Cortex of kidney (tissue), 1 donor: ENCODE measurements around the gene SLC1A2.

Experiments
- DNase-seq: peaks from one replicate; lab custom pipeline; 2025; lab: John Stamatoyannopoulos, UW

SLC1A2 gene

DNA sequence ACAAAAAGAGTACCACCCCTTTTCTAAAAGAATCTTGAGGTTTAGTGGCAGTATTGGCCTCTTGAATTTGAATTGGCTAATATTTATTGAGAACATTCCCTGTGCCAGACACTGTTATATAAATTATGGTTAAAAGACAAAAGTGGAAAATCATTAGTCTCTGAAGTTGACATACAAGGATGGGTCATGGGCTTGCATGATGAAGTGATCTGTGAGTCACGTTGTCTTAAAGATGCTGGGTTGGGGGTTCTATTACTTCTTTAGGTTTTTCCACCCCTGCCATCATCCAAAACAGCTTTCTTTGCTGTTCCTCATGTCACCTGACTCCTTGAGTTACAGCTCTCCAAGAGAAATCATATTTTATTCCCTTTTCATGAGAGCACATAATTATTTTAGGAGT is 195.4 kb downstream of the SLC1A2 start:
- DNase-seq, result no peak

DNA sequence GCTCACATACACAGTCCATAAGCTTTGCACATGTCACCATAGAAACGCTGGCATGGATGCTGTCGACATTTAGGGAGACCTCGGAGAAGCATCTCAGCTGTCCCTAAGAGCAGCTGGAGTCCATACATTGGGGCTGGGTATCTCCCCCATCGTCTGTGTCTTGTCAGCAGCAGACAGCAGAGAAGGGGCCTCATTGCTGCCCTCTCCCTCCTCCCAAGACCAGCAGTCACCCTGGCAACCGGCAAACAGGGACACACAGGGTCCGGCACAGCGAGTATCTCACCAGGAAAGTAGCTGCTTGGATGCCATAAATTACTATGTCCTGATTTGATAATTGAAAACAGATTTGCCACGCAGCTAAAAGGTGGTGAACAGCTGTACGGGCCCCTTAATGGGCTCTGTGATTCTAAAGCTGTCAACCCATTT is 196.0 kb downstream of the SLC1A2 start:
- no peak for DNase-seq

DNA sequence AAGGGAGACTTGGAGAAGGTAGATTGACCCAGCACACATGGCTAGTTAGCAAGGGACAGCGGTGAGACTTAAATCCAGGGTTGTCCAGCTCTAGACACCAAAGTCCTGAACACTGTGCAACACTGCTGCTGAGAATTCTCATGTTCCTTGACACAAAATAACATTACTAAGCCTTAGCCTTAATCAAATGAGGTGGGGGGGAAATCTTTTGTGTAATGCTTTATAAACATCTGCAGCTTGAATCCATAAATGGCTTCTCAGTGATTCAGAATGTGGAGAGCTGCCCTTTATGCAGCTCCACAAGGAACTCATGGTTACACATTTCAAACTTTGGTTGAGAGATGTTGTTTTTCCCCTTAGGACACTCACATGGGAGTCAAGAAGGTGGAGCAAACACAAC is 200.4 kb downstream of the SLC1A2 start:
- no peak for DNase-seq

- no peak for DNase-seq
These were observed 202.2 kb downstream of the SLC1A2 start for GRCh38 chr11:35216962-35217678.

GRCh38 chr11:35215945-35216344 is 203.4 kb downstream of the SLC1A2 start:
- no peak for DNase-seq

GRCh38 chr11:35214792-35215193 is 204.6 kb downstream of the SLC1A2 start:
- no peak for DNase-seq

DNA sequence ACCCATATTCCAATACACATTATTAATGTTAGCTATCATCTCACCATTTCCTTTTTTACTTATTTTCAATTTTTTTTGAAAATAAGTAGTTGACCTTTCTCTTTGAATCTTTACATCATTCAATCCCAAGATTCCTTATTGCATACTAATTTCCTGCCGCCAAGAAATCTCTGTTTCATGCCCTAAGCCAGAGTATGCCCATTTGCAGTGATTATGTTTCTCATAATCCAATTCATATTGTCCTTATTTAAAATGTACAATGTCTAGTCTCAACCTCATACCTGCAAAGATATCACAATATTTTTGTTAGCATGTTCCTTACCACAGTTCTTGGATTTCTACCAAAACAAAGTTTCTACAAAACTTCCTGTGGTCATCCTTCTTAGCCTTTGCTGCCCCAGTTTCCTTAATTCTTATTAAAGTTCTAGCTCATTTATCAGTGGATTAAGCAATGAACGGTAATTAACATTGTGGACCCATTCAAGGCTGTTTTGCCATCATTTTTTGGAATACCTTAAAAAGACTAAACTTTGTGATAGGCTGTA is 205.1 kb downstream of the SLC1A2 start:
- no peak for DNase-seq

DNA sequence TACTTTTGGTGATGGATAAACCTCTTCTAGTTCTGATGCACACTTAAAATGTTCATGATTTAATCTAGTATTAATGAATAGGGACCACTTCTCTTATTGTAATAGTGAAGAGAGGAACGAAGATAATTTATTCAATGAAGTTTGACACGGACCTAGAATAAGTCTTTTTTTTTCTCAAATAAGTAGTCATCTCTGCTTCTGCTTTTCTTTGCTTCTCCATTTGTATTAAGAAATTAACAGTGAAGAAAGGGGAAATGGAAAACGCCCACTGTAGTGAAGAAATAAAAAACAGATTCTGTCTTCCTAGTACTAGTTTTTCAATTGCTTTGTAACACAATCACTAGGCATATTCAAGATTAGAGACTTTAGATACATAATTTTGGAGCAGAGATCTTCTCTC is 207.4 kb downstream of the SLC1A2 start:
- DNase-seq, result no peak

- no peak for DNase-seq
These were observed 208.3 kb downstream of the SLC1A2 start for GRCh38 chr11:35210876-35211546.

GRCh38 chr11:35208795-35209194 is 210.6 kb downstream of the SLC1A2 start:
- no peak for DNase-seq

DNA sequence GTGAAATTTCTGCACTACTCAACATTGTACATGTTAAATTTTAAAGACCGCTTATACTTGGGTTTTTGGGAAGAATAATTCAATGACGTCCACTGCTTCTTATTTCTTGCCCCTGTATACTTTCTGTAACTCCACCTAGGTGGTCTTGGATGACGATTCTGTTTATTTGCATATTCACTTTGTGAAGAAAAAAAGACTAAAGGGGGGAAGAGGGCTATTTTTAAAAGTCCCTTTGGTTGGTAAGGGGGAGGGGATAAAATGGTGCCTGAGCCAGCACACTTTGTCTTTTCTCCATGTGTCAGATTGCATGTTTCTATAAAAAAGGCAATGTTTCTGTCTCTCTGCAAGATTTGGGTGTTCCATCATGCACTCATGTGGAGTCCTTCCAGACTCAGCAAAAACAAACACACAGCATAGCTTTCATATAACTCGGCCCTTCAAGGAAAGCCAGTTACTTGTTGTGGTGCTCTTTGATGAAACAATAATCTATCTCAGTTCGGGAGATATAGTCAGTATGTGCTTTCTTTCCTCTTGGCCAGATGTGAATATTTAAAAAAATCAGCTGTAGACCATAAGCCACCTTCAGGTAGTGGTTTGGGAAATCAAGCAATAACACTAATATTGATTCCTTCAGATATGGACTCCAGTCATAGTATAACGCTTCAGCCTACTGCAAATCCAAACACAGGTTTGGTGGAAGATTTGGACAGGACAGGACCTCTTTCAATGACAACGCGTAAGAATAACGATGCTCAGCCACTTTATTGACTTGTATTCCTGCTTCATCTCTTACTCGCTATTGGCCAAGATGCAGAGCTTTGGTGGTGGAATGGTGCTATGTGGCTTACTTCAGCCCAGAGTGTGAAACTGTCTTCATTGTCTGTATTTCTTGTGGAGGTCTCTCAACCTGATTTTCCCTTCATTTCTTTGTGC is 211.6 kb downstream of the SLC1A2 start:
- no peak for DNase-seq

- DNase-seq, result no peak
These were observed 212.7 kb downstream of the SLC1A2 start for GRCh38 chr11:35206616-35207015.

DNA sequence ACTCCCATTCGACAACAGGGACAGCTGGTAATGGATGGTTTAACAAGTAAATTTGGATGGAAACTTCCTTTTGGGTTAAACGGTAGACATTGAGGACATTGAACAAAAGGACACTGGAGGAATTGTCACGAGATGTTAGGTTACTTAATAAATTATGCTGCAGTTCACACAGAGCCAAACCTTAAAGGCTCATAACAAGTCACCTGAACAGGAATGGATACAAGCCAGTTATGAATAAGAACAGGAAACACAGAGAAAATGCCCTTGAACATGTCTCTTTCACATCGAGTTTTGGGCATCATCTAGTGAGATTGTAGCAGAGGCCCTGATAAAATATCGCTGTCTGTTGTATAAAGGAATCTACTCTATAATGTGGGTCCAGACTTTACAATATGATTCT is 214.7 kb downstream of the SLC1A2 start:
- DNase-seq, result no peak
